GM21528 (cell line): ENCODE measurements around the gene FAM227A.

ENCODE experiments used
- ATAC-seq: cut with Tn5 transposase; IDR thresholded peaks from one replicate; pipeline ENCODE4 v1.9.1; 2021; ENCODE audit warnings: mild to moderate bottlenecking, moderate library complexity; ENCODE audit not compliant: unreplicated experiment, low FRiP score

The FAM227A gene

DNA sequence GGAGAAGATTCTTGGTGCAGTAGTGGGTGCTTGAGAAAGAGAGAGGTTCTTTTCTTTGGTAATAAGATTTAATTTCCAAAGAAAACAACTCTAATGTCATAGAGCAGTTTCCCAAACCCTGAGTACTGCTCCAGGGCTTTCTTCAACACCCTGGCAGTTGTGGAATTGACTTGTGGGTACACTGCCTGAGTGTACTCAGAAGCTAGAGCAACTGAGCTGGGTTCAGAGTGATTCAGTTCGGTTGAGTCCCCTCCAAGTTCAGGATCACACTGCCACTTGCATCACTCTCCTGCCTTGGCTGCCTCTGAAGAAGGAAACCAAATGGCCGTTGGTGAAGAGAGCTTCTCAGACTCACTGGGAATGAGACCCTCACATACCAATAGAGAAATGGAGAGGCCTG lies 91.5 kb downstream of the FAM227A start:
- ATAC-seq = no peak

DNA sequence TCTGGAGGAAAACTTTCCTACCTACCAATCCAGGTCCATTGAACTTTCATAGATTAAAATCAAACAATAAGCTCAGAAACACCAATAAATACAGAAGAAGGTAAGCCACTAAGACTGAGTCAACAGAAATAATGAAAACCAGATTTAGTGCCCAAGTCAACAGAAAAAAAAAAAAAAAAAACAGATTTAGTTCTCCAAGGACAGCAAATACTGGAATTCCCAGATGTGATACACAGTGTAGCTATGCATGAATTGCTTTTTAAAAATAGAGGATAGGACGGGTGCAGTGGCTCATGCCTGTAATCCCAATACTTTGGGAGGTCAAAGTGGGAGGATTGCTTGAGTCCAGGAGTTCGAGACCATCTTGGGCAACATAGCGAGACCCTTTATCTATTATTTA lies 101.9 kb downstream of the FAM227A start:
- ATAC-seq = no peak

DNA sequence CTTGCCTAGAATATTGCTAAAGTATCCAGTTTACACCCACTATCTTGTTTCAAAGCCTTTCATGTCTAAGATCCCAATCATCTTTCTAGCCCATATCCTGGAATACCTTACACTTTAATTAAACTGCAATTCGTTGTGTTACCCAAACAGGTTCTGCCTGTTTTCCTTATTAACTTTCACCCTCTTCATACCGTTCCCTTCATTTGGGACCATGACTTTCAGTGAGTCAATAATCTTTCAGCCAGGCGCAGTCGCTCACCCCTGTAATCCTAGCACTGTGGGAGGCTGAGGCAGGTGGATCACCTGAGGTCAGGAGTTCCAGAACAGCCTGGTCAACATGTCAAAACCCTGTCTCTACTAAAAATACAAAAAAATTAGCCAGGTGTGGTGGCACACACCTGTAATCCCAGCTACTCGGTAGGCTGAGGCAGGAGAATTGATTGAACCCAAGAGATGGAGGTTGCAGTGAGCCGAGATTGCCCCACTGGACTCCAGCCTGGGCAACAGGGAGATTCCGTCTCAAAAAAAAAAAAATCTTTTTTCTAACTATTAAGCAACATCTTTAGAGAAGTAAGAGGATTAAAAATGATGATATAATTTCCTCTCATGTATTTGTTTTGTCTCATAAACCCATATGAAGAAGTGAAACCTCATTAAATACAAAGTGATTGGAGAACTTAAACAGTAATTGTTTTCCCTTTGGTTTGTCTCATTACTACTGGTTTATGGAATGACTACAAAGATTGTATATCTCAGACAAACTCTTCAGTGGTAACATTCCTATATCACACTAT lies 106.9 kb downstream of the FAM227A start:
- no peak for ATAC-seq

DNA sequence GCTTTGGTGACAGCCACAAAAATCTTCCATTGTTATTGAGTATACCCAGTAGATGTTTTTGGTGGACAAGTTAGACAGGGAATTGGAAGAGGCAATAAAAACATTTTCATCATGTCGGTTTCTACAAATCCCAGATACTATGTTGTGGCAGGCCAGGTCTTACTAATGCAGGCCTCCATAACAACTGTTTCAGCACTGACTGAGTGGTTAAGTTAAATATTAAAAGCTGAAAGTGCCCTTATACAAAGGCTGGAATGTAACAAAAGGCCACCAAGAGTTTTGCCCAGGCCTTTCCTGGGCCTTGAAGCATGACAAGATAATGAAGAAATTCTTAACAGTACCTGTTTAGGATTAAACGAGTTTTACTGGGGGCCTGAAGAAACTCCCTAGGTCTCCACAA lies 115.5 kb downstream of the FAM227A start:
- no peak for ATAC-seq

DNA sequence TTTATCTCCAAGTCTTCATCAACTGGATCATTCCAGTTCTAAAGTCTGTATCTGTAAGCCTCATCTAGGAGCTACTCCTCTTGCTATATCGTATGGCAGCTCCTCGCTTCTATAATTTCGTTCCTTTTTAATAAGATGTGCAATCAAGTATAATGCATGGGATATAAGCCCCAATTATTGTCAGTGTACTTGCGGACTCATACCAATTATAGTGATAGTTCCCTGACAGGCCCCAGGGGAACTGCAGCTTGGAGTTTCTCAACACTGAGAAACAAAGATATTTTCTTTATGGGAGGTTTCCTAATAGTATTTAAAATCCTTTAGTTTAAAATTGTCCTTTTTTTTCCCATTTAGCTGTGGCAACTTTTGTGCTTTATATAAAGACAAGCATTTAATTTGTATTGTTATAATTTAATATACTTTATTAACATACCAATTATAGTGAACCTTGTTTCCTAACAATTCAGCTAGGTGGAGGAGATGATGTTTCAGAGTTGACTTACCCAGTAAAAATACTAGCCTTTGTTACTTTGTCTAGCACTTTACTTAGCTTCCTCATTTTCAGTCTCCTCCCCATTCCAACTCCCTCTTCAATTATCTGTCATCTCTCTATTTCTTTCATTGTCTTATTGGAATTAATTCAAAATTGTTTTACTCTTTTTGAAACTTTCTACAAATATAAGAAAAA lies 124.8 kb downstream of the FAM227A start:
- ATAC-seq = no peak
